ENCODE results near the gene ZFP64.

- TF ChIP-seq POLR2A (IDR thresholded peaks at IDR 0.05; ENCODE audit: low read depth, low read length): no peak
- no peak for TF ChIP-seq CTCF (conservative IDR thresholded peaks at IDR 0.05; ENCODE audit: low read depth, low read length)
- no peak for TF ChIP-seq CHD1 (IDR thresholded peaks at IDR 0.05; ENCODE audit: low read depth, low read length)
- TF ChIP-seq ELK1 (IDR thresholded peaks at IDR 0.05; ENCODE audit: borderline replicate concordance, low read depth, low read length): no peak
- TF ChIP-seq CEBPB (IDR thresholded peaks at IDR 0.05; ENCODE audit: low read depth, low read length): no peak
- TF ChIP-seq MAZ (IDR thresholded peaks at IDR 0.05; ENCODE audit: borderline replicate concordance, low read depth, low read length): no peak
- TF ChIP-seq USF2 (IDR thresholded peaks at IDR 0.05; ENCODE audit: low read depth, low read length): no peak
- no peak for TF ChIP-seq RAD21 (IDR thresholded peaks at IDR 0.05; ENCODE audit: low read length)
Observed at GRCh38 chr20:52204136-52204535, 12.6 kb upstream of the ZFP64 start.

All from IMR-90 (cell line).